ENCODE measurements around the gene CYBC1. TPM values are rescaled to one million over a fixed set of nuclear protein-coding genes. Genes with fewer than 3 reads are reported as not detected.

CYBC1 gene
- total and polyA plus RNA-seq, 2 of the 8 experiments (the other 6 are each of a cell fraction or from before 2014, with no cell fraction given) = 74.6 to 81.4 TPM

GRCh38 chr17:82402865-82403264, 47.7 kb downstream of the CYBC1 start:
- H3K4me2 ChIP-seq (ENCODE audit: insufficient read depth in 1 of 2, low read depth in 2 of 2, low read length in 2 of 2) = no peak overlapping the region
- H3K4me1 ChIP-seq (replicated peaks in 1 of 4; ENCODE audit: control insufficient read depth in 3 of 4, insufficient read depth in 4 of 4, low read length in 3 of 4) = no peaks in the 10 kb centered on the region
- no peak overlapping the region for H2BK20ac ChIP-seq (ENCODE audit: low read length)
- no peak overlapping the region for H4K91ac ChIP-seq (replicated peaks; ENCODE audit: insufficient read length, low read length)
- peaks cover 0 to 4% of the 10 kb centered on the region in 2 experiments for H4K20me1 ChIP-seq (replicated peaks in 1 of 2; ENCODE audit: control insufficient read depth in 1 of 2, insufficient read depth in 2 of 2, low read length in 2 of 2)
- H3K9me3 ChIP-seq (ENCODE audit: insufficient read depth in 2 of 2, low read depth in 1 of 2, low read length in 1 of 2) = no peaks in the 10 kb centered on the region
- H3K36me3 ChIP-seq (ENCODE audit: control insufficient read depth in 2 of 4, insufficient read depth in 4 of 4, low read length in 3 of 4) = peaks cover 0 to 11% (median 2%) of the 10 kb centered on the region in 4 experiments; a peak in 3 of 8 replicates
- ChIA-PET POLR2A (ENCODE audit: partially characterized antibody) (no interaction called here), CTCF (ENCODE audit: partially characterized antibody) (interaction anchor here (1.0 to 1.3 kb wide), 2 partner anchors 12 to 50 kb away, joined by 3 to 4 read pairs; no protein-coding TSS in a partner anchor)
- no peak overlapping the region for H2BK12ac ChIP-seq (ENCODE audit: low read depth, low read length)
- H2BK15ac ChIP-seq (ENCODE audit: low read length) = no peak overlapping the region
- H2AK5ac ChIP-seq (ENCODE audit: low read depth, low read length) = no peak overlapping the region
- WGBS, 2 experiments (ENCODE audit: extremely low coverage in 1 of 2, insufficient coverage in 1 of 2, insufficient read length in 1 of 2, insufficient replicate concordance in 2 of 2, low coverage in 1 of 2, low lambda C conversion rate in 2 of 2, missing lambda C conversion rate in 1 of 2) = 97% methylated on average over 7 of the region's 7 CpGs; no CpG with 5 or more reads in 1 of the 2 experiments
- FAIRE-seq (no peak), DNase-seq (ENCODE audit: low read depth in 1 of 2, low spot score in 2 of 2) (no peak)
- H3K27ac ChIP-seq (ENCODE audit: low read depth, low read length) = no peak overlapping the region
- no peak overlapping the region for H3K56ac ChIP-seq (replicated peaks; ENCODE audit: insufficient read length, low read depth, low read length)
- H2BK120ac ChIP-seq (replicated peaks; ENCODE audit: low read depth, low read length) = no peak overlapping the region
- H3K79me2 ChIP-seq (ENCODE audit: control insufficient read depth in 1 of 2, insufficient read depth in 2 of 2, low read length in 2 of 2) = no peaks in the 10 kb centered on the region
- no peak overlapping the region for H4K5ac ChIP-seq (ENCODE audit: insufficient read length, low read depth, low read length)
- H3K4ac ChIP-seq (replicated peaks; ENCODE audit: insufficient read length, low read depth, low read length) = no peak overlapping the region
- H3K4me3 ChIP-seq (ENCODE audit: extremely low read depth in 1 of 4, insufficient read depth in 2 of 4, low read depth in 3 of 4, low read length in 4 of 4) = no peak overlapping the region
- H3K9ac ChIP-seq (replicated peaks in 1 of 4; ENCODE audit: extremely low read depth in 1 of 4, low read depth in 3 of 4, low read length in 3 of 4) = no peak overlapping the region
- no peak overlapping the region for H3K23ac ChIP-seq (ENCODE audit: insufficient read length)
- no peak overlapping the region for H3K14ac ChIP-seq (ENCODE audit: insufficient read length)
- H3K18ac ChIP-seq (ENCODE audit: extremely low read depth, low read length) = no peak overlapping the region
- H3K27me3 ChIP-seq (replicated peaks in 1 of 4; ENCODE audit: control insufficient read depth in 3 of 4, extremely low read depth in 1 of 4, insufficient read depth in 3 of 4, low read length in 3 of 4) = no peaks in the 10 kb centered on the region
- H4K8ac ChIP-seq (ENCODE audit: extremely low read depth, insufficient read depth, low read length) = no peak overlapping the region
- H2BK5ac ChIP-seq (ENCODE audit: low read depth, low read length) = no peak overlapping the region
- H3K23me2 ChIP-seq (ENCODE audit: low read depth, low read length) = no peaks in the 10 kb centered on the region
- no peak for TF ChIP-seq POLR2A (IDR thresholded peaks at IDR 0.05; ENCODE audit: control extremely low read depth in 1 of 2, low read depth in 2 of 2, low read length in 2 of 2)
- TF ChIP-seq TBP (IDR thresholded peaks at IDR 0.05; ENCODE audit: low read depth, low read length) = no peak
- no peak for TF ChIP-seq SIRT6 (IDR thresholded peaks at IDR 0.05; ENCODE audit: low read length)
- TF ChIP-seq CHD2 (IDR thresholded peaks at IDR 0.05; ENCODE audit: low read length) = no peak
- no peak for TF ChIP-seq POLR2AphosphoS5 (IDR thresholded peaks at IDR 0.05; ENCODE audit: low read depth, low read length)
- TF ChIP-seq SP2 (IDR thresholded peaks at IDR 0.05; ENCODE audit: low read length) = no peak
- H2AFZ ChIP-seq (ENCODE audit: low read length) = no peak overlapping the region
- no peaks in the 10 kb centered on the region for H3K79me1 ChIP-seq (ENCODE audit: low read depth, low read length)

Data from H1 (cell line).